Inferior parietal cortex (tissue), 1 donor: ENCODE results near the gene C3orf70.

Source experiments
- DNase-seq: peaks from one replicate; pipeline ENCODE4 v3.0.0-alpha.2; 2016; ENCODE audit errors: extremely low spot score

C3orf70 gene

DNA sequence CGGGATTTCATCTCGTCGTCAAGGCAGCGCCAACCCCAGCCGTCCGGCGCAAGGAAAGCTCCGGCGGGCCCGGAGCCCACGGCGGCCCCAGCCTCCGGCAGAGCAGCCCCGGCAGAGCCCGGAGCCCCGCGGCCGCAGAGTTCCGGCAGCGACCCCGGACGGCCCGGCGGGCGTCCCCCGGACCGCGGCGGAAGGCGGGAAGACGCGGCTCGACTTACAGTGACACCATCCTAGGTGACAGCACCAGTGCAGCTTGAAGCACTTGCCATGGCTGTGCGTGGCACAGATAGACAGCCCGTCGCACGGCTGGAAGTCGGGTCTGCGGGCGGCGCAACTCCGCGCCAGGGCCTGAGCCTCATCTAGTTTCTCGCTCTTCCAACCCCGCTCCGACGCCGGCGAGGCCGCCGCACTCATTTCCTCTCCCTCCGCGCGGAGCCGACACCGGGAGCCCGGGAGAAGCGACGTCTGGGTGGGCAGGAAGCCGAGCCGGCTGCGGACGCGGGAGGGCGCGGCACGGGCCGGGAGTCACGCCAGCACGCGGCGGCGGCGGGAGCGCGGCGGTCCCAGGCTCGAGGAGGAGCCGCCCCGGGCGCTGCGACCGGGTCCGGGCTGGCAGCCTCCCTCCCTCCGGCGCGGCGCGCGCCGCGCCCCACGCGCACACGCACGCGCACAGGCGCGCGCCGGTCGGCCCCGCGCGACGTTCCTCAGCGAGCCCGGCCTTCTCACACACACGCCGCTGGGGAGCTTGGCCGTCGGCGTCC lies at the start of gene C3orf70:
Gene C3orf70 (minus strand): TSS at position 651 of the 761 bp plus-strand sequence. CDS start 237 bp downstream, at position 414.
- peak; percentile 38 for DNase-seq

DNA sequence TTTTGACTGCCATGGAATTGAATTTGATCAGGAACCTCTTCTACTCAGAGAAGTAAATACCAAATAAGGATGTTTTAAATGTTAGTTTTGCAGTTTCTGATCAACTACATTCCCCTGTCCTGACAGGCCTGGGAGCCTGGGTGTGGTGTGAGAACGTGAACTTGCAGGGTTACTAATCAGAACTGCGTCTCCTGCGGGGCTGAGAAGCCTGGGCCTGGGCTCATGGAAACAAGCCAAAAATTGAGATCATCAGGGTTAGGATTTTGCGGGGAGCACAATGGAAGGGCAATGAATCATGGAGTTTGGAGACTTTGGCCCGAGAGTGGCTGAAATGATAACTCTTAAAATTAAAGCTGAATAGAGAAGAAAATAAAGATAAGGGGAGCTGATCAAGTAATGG lies 47.8 kb upstream of the C3orf70 start:
- no peak for DNase-seq

DNA sequence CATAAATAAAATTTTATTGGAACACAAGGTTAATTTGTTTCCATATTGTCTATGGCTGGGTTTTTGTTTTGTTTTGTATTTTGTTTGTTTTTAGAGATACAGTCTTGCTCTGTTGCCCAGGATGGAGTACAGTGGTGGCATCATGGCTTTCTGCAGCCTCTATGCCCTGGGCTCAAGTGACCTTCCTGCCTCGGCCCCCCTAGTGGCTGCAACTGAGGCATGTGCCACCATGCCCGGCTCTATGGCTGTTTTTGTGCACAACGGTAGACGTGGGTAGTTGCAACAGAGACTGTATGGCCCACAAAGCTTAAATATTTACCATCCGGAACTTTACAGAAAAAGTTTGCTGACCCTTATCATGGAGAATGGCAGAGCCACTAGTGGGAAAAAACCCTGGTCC lies 46.8 kb upstream of the C3orf70 start:
- no peak for DNase-seq

GRCh38 chr3:185199206-185199605 lies 46.3 kb upstream of the C3orf70 start:
- no peak for DNase-seq

- no peak for DNase-seq
Observed at GRCh38 chr3:185197068-185197467, 44.2 kb upstream of the C3orf70 start.

DNA sequence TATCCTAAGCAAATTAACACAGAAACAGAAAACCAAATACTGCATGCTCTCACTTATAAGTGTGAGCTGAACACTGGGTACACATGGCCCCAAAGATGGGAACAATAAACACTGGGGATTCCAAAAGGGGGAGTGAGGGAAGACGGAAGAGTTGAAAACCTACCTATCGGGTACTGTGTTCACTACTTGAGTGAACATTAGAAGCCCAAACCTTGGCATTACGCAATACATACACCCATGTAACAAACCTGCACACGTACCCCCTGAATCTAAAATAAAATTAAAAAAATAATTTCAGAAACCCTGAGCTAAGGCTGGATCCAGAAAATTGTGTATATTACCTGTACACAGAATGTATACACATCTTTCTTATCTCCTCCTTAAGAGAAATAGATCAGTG lies 42.8 kb upstream of the C3orf70 start:
- DNase-seq, result no peak

- DNase-seq, result no peak
Observed at GRCh38 chr3:185188816-185189215, 36.0 kb upstream of the C3orf70 start.

DNA sequence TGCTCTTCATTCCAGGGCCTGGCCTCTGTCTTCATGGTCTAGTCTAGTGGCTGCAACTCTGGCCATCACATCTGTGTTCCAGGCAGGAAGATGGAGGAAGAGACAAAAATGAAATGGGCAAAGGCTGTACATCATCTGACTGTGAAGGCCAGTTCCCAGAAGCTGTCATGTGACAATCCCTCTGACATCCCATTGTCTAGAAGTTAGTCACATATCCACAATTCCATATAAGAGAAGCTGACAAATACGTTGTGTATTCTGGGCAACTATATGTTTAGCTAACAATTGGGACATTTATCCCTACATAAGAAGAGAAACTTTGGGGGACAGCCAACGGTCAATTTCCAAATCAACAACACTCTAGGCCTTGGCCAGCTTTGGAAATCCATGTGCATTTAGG lies 34.5 kb upstream of the C3orf70 start:
- no peak for DNase-seq

DNA sequence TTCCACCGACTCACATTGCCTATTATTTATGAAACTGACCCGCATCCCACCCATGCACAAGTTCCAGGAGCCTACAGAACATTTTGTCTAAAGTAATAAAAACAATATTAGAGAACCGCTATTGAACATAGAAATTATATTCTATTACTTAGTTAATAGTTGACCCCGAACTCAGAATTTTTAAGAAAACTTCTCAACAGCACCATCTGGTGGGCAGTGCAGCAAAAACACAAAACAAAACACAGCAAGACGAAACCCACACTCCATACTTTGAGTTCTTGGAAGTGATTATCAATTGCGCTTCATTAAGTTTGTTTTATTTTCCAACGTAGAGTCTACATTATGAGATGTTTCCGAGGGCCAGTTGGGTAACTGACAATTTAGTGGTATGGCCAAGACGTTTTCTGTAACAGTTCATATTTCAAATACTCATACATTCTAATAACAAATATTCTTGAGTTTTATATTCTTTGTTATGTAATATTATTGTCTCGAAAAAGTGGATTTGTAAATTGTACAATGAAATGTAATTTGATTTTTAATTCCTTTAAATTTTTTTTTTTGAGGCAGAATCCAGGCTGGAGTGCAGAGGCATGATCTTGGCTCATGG lies 24.0 kb upstream of the C3orf70 start:
- DNase-seq, result peak; percentile 75

DNA sequence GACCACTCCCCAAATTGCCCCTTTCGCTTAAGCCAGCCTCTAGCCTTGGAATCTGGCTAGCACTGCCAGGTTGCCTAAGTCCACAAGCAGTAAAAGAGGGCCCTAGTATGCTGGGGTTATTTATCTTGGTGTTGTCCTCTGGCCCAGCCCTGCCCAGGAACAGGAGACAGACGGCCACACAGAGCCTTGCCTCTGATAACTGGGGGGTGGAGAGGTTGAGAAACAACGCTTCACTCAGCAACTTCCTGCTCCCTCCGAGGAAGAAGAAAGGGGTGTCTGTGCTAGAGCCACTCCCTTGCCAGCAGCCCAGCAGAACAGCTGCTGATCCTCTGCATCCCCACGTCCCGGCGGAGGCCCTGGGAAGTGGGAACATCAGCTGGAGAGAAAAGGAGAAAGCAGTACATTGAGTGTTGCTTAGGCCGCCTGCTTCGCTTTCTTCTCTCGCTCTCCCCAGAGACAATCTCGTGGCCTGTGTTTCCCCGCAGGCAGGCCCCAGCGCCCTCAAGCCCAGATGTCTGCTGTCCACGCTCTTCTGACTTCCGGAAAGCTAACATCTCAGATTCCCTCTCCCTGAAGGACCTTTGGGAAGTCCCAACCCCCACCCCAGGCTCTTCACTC lies 22.6 kb upstream of the C3orf70 start:
- DNase-seq, result peak; percentile 59

DNA sequence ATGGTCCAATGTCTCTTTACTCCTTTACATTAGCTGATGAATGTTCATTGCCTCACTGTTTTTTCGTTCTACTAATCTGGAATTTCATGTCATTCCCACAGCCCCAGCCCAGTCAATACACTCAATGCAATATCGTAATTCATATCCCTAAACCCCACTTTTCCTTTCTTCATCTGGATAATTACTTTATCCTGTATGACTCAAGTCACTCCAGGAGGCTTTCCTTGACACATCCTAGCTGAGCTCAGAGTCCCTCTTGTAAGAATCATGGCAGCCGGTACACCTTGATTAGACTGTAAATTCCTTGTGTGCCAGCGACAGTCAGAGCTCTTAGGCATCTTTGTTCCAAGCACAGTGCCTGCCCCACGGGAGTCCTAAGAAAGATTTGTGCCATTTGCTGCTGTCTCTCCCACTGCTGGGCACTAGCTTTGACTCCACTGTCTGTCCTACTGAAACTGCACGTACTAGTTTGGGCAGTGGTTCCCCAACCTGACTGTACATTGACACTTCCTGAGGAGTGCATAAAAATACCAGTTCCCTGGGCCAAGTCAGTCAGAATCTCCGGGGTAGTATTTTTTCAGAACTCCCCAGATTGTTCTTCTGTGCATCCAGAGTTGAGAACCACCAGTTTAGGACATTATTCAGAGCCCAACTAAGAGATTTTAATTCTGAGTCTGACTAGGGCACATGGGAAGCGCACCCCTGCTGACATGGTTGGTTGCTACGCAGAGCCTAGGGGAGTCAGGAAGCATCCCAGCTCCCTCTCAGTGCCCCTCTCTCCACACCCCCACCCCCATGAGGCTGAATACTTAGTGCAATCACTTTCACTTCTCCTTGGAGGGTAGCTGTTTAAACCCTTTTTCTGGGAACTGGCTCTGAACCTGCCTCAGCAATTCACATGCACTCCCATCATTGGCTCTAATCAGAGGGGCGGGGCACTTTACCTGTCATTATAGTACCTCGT lies 19.5 kb upstream of the C3orf70 start:
- no peak for DNase-seq

GRCh38 chr3:185164428-185165217 lies 11.8 kb upstream of the C3orf70 start:
- DNase-seq, result no peak

DNA sequence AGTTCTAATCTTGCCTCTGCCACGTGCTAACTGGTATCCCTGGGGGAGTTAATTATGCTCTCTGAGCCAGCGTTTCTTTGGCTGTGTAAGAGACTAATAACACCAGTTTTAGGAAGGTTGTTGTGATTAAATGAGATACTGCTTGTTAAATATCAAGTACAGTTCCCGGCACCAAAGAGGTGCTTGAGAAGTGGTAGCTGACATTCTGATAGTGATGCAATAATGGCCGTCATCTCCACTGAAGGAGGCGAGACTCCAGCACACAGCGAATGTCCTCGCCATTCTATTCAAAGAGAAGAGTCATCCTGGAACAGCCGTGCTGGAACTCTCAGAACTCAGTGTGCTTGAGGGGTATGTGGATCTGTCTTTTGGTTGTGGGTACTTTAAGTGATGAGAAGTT lies 9.8 kb upstream of the C3orf70 start:
- no peak for DNase-seq

DNA sequence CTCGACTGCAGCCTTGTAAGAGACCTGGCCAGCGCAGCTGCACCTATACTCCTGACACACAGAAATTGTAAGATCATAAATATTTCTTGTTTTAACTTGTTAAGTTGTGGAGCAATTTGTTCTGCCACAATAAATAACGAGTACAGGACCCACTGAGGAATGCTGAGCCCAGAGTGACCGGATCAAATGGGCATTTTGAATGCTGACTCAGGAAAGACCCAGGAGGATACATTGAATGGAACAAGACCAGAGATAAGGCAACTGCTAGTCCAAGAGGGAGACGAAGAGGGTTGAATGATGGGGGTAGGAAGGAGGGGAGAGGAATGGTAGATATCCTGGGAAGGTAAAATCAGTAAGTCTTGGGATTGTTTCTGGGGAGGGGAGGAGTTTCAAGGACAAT lies 8.9 kb upstream of the C3orf70 start:
- no peak for DNase-seq

DNA sequence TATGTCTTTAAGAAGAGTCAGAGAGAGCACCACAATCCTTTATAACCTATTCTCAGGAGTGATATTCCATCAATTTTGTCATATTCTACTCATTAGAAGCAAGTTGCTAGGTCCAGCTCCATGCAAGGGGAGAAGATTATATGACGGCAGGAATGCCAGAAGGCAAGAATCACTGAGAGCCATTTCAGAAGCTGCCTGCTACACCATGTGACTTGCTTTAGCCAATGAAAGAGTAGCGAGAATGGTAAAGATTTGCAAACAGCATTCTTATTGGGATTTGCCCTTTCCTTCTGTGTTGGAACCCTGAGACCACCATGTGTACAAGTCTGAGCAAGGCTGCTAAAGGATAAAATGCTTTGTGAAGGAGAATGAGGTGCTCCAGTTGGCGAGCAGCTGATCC lies 4.5 kb upstream of the C3orf70 start:
- no peak for DNase-seq

GRCh38 chr3:185155678-185156077 lies 2.8 kb upstream of the C3orf70 start:
- no peak for DNase-seq

DNA sequence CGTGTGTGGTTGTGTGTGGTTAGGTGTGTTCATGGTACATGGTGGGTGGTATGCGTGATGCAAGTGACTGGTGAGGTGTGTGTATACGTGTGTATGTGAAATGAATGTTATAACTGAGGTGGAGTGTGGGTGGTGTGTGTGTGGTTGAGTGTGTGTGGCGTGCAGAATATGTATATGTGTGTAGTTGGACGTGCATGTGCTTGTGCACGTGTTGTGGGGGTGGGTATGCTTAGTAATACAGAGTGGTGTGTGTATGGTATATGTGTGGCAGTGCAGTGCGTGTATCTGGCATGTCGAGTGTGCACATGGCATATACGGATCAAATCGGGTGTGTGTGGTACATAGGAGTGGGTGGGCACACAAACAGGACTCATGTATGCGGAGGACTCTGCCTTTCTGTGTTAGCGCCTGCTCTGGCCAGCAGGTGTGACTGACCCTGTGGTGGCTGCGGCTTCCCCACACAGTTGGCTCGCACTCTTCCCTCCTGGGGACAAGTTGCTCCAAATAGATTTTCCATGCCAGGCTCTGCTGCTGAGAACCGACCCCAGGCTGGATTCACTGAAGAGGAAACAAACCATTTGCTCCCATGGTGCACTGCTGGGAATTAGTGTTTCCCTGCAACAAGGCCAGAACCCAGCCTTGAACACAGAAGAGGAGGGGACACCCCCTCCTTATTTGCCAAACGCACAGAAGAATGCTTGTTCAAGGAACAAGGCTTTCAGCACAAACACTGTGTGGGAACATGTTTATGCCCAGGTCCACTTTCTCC lies 1.2 kb upstream of the C3orf70 start:
- peak; percentile 49 for DNase-seq

DNA sequence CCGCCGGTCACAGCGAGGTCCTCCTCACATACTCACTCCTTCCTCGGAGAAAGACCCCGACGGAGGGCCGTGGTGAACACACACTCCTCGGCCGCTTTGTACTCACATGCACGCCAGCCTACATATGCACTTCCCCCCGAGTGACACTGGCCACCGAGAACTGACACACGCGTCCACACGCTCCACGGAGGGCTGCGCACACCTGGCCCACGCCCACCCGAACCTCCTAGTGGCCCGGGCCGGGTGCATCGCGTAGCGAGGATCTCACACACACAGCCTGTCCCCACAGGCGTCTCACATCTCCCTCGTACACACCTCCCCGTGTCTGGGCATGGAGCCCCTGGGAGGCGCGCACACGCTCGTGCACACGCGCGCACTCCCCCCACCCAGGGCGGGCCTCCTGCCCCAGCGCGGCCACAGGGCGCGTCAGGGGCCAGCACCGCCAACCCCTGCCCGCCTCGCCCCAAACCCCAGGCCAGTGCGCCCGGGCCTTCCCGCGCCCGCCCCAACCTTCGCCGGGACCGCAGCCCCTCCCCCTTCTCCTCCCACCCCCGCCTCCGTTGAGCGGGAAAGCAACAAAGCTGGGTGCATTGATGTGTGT lies 411 bp upstream of the C3orf70 start:
- DNase-seq, result no peak

DNA sequence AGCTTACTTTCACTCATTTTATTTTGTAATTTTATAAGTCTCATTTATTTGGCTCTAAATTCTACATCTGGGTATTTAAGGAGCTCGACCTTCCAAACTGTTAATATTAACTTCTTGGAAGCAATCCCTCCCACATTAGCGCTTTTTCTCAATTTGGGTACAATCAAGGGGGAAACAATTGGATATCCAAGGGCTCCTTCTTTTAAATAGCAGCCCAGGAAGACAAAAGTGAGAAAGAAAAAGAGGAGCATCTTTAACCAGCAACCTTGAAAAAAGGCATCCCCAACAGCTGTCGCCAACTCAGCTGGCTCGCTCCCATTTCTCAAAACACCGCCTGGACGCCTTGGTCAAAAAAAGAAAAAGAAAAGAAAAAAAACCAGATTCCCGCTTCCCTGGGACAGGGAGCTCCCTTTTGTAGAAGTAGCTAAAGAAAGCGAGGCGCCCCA lies 873 bp downstream of the C3orf70 start:
- DNase-seq, result peak; percentile 42
